MM.1S (cell line): ENCODE data around the gene ZNF547.
A peak's percentile ranks its signal among the peaks of the same experiment; 100 is the strongest.

Experiments used
- DNase-seq: peaks from one replicate; pipeline ENCODE4 v3.0.0-alpha.2; 2015
- H2AFZ ChIP-seq: fragments of 300-600 bp; sonication (generic); 2 replicates; pipeline ENCODE4 v1.6.0; 2016; ENCODE audit warnings: antibody characterized with exemption, low read length
- H3F3A ChIP-seq: fragments of 300-600 bp; sonication (generic); 2 replicates; pipeline ENCODE4 v1.6.1; 2016; ENCODE audit warnings: mild to moderate bottlenecking, antibody characterized with exemption, low read length, moderate library complexity, mixed read lengths; ENCODE audit not compliant: insufficient read depth
- H3K27ac ChIP-seq: fragments of 300-600 bp; sonication (generic); 2 replicates; pipeline ENCODE4 v1.5.1; 2016; ENCODE audit warnings: mild to moderate bottlenecking, low read length
- H3K27me3 ChIP-seq: fragments of 300-600 bp; sonication (generic); replicated peaks from 2 replicates; pipeline ENCODE4 v1.6.0; 2016; ENCODE audit warnings: low read length; ENCODE audit not compliant: insufficient read depth
- H3K36me3 ChIP-seq: fragments of 300-600 bp; sonication (generic); replicated peaks from 2 replicates; pipeline ENCODE4 v1.6.1; 2016; ENCODE audit warnings: mild to moderate bottlenecking, low read length, mixed read lengths; ENCODE audit not compliant: insufficient read depth
- H3K4me1 ChIP-seq: fragments of 300-600 bp; sonication (generic); 2 replicates; pipeline ENCODE4 v1.6.1; 2016; ENCODE audit warnings: low read length, mixed read lengths
- H3K4me2 ChIP-seq: fragments of 300-600 bp; sonication (generic); 2 replicates; pipeline ENCODE4 v1.6.0; 2016; ENCODE audit warnings: low read depth, low read length
- H3K4me3 ChIP-seq: fragments of 300-600 bp; sonication (generic); 2 replicates; pipeline ENCODE4 v1.5.1; 2016; ENCODE audit warnings: low read length, mixed read lengths
- H3K79me2 ChIP-seq: fragments of 300-600 bp; sonication (generic); 2 replicates; pipeline ENCODE4 v1.6.1; 2016; ENCODE audit warnings: mixed run types, low read length, mixed read lengths
- H3K9ac ChIP-seq: fragments of 300-600 bp; sonication (generic); 2 replicates; pipeline ENCODE4 v1.6.1; 2016; ENCODE audit warnings: low read length, mixed read lengths
- H3K9me2 ChIP-seq: fragments of 300-600 bp; sonication (generic); replicated peaks from 2 replicates; pipeline ENCODE4 v1.6.1; 2016; ENCODE audit warnings: mild to moderate bottlenecking, low read length, mixed read lengths; ENCODE audit not compliant: insufficient read depth
- H3K9me3 ChIP-seq: fragments of 300-600 bp; sonication (generic); replicated peaks from 2 replicates; pipeline ENCODE4 v1.6.1; 2016; ENCODE audit warnings: mild to moderate bottlenecking, low read length, mixed read lengths; ENCODE audit not compliant: insufficient read depth
- H4K20me1 ChIP-seq: fragments of 300-600 bp; sonication (generic); 2 replicates; pipeline ENCODE4 v1.6.1; 2016; ENCODE audit warnings: mild to moderate bottlenecking, low read length, moderate library complexity, mixed read lengths; ENCODE audit not compliant: insufficient read depth
- CTCF ChIP-seq: fragments of 300-600 bp; sonication (generic); IDR thresholded peaks from 2 replicates; pipeline ENCODE4 v1.5.1; 2016; ENCODE audit warnings: antibody characterized with exemption, low read length, mixed read lengths
- EZH2 ChIP-seq: fragments of 300-600 bp; sonication (generic); optimal IDR thresholded peaks from 2 replicates; pipeline ENCODE3; 2017; ENCODE audit warnings: low read depth, mild to moderate bottlenecking, antibody characterized with exemption, low read length, mixed read lengths
- EZH2phosphoT487 ChIP-seq: fragments of 300-600 bp; sonication (generic); IDR thresholded peaks from 2 replicates; pipeline ENCODE4 v1.6.1; 2018; ENCODE audit warnings: antibody characterized with exemption, low read length

The ZNF547 gene

DNA sequence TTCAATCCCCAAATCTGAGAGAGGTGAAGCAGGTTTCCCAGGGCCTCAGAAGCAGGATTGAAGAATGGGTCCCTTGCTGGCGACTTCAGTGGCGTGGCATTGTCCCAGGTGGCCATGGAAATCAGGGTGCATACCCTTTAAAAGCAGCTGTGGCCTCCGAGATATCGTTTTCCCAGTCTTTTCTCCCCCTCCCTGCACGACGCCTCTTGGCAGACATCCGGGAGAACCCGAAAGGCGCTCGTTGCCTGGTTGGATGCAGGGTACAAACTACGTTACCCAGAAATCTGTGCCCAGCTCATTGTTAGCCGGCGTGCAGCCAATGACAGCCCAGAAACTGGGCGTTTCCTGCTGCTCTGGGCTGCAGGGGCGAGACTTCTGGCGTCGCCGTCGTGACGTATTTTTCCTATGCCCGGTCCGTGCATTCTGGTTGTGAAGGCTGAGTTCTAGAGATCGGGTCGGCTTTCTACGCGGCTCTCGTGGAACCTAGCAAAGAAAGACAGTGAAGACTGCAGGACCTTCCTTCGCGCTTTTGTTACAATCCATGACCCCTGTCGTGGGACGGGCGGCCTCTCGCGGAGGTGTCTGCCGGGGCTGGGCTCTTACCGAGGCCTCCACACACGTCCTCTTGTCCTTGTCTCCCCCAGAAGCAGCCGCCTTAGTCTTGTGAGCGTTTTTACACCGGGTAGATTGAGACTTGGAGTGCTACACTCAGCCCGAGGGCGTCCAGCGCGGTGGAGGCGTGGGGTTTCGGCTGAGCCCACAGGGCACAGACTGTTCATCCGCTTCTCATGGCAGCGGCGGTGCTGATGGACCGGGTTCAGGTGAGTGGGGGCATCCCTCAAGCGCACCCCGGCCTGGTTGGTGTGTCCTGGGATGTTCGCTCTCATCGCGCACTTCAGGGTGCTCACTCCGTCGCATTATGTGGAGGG, 12.2 kb upstream of the ZNF547 start, which contains the start of gene ZNF304:
Gene ZNF304 (plus strand): TSS at position 395 of the 929 bp plus-strand sequence. CDS start 394 bp downstream, at position 789.
- H3K79me2 ChIP-seq = peaks cover 25% of the 10 kb centered on the region
- peak within 1 kb of the TSS; percentile 32; the same call in 1 of the 2 replicates for H3K27ac ChIP-seq
- no peaks in the 10 kb centered on the region for H4K20me1 ChIP-seq
- peak within 1 kb of the TSS; percentile 76 for H2AFZ ChIP-seq
- peak within 1 kb of the TSS; percentile 78 for H3K9ac ChIP-seq
- peaks cover 9% of the 10 kb centered on the region for H3K36me3 ChIP-seq
- H3K4me2 ChIP-seq = peak within 1 kb of the TSS; percentile 90
- no peaks in the 10 kb centered on the region for H3K9me2 ChIP-seq
- H3K4me1 ChIP-seq = peaks cover 5% of the 10 kb centered on the region
- TF ChIP-seq EZH2phosphoT487 (no peak), EZH2 (no peak), CTCF (no peak)
- peak; percentile 95 for DNase-seq
- no peaks in the 10 kb centered on the region for H3F3A ChIP-seq
- no peaks in the 10 kb centered on the region for H3K27me3 ChIP-seq
- H3K4me3 ChIP-seq = peak within 1 kb of the TSS; percentile 91
- H3K9me3 ChIP-seq = no peaks in the 10 kb centered on the region

- H3K79me2 ChIP-seq = peaks cover 25% of the 10 kb centered on the region
- no peaks in the 10 kb centered on the region for H3K9me3 ChIP-seq
- no peaks in the 10 kb centered on the region for H3F3A ChIP-seq
- peaks cover 5% of the 10 kb centered on the region for H3K4me1 ChIP-seq
- H3K9me2 ChIP-seq = no peaks in the 10 kb centered on the region
- DNase-seq = no peak
- H4K20me1 ChIP-seq = no peaks in the 10 kb centered on the region
- H3K9ac ChIP-seq = peak overlapping the region; percentile 78; the same call in 1 of the 2 replicates
- H3K4me2 ChIP-seq = peak overlapping the region; percentile 90
- no peak overlapping the region for H3K27ac ChIP-seq
- peak overlapping the region; percentile 91 for H3K4me3 ChIP-seq
- H3K27me3 ChIP-seq = no peaks in the 10 kb centered on the region
- no peak for TF ChIP-seq EZH2
- no peak for TF ChIP-seq EZH2phosphoT487
- no peak for TF ChIP-seq CTCF
- peaks cover 16% of the 10 kb centered on the region for H3K36me3 ChIP-seq
- H2AFZ ChIP-seq = peak overlapping the region; percentile 76
These were observed 11.5 kb upstream of the ZNF547 start for GRCh38 chr19:57351867-57352266.

DNA sequence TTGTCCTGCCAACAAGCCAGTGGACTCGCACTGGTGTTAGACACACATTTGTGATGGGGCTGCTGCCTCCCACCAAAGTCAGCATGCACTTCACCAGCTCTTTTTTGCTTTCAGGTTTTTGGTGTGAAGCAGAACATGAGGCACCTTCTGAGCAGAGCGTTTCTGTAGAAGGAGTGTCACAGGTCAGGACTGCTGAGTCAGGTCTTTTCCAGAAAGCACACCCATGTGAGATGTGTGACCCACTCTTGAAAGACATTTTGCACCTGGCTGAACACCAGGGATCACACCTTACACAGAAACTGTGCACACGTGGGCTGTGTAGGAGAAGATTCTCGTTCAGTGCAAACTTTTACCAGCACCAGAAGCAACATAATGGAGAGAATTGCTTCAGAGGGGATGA, 7.4 kb upstream of the ZNF547 start:
- no peak overlapping the region for H3K9ac ChIP-seq

More for the DNA sequence above, 7.4 kb upstream of the ZNF547 start:
- H3K4me3 ChIP-seq = no peak overlapping the region
- no peaks in the 10 kb centered on the region for H3K9me2 ChIP-seq
- no peaks in the 10 kb centered on the region for H3K9me3 ChIP-seq
- TF ChIP-seq EZH2phosphoT487 (no peak), EZH2 (no peak), CTCF (no peak)
- no peak overlapping the region for H3K4me2 ChIP-seq
- no peak for DNase-seq
- no peak overlapping the region for H3K27ac ChIP-seq
- H3K27me3 ChIP-seq = no peaks in the 10 kb centered on the region
- no peaks in the 10 kb centered on the region for H3F3A ChIP-seq
- peaks cover 25% of the 10 kb centered on the region for H3K79me2 ChIP-seq
- no peaks in the 10 kb centered on the region for H3K4me1 ChIP-seq
- no peak overlapping the region for H2AFZ ChIP-seq
- H4K20me1 ChIP-seq = no peaks in the 10 kb centered on the region
- H3K36me3 ChIP-seq = peaks cover 25% of the 10 kb centered on the region
